Measurements from ENCODE around the gene ALDH1A3.
"Not testable (repeated sequence)": the region's sequence is repeated elsewhere in the genome, so short reads cannot be mapped to it uniquely, and the experiment has no call there.

ALDH1A3 gene

GRCh38 chr15:100879464-100880138 lies at the start of gene ALDH1A3:
Gene ALDH1A3, plus strand, starts transcription at chr15:100879831. Its CDS starts 77 bp downstream, at chr15:100879908.
- DNase-seq (ENCODE audit: low read depth in 2 of 2): no peak

GRCh38 chr15:100831467-100831866 lies 48.2 kb upstream of the ALDH1A3 start:
- DNase-seq (ENCODE audit: low read depth in 2 of 2): no peak

GRCh38 chr15:100832149-100832942 lies 47.3 kb upstream of the ALDH1A3 start:
- no peak for DNase-seq (ENCODE audit: low read depth in 2 of 2)

- DNase-seq (ENCODE audit: low read depth in 2 of 2): no peak
Observed at GRCh38 chr15:100833417-100834389, 45.9 kb upstream of the ALDH1A3 start.

GRCh38 chr15:100834731-100835130 lies 44.9 kb upstream of the ALDH1A3 start:
- no peak for DNase-seq (ENCODE audit: low read depth in 2 of 2)

GRCh38 chr15:100835636-100836035 lies 44.0 kb upstream of the ALDH1A3 start:
- DNase-seq (ENCODE audit: low read depth in 2 of 2): no peak

- no peak for DNase-seq (ENCODE audit: low read depth in 2 of 2)
Observed at GRCh38 chr15:100836501-100836900, 43.1 kb upstream of the ALDH1A3 start.

- no peak for DNase-seq (ENCODE audit: low read depth in 2 of 2)
Observed at GRCh38 chr15:100841426-100841825, 38.2 kb upstream of the ALDH1A3 start.

GRCh38 chr15:100842756-100843730 lies 36.6 kb upstream of the ALDH1A3 start:
- no peak for DNase-seq (ENCODE audit: low read depth in 2 of 2)

- DNase-seq (ENCODE audit: low read depth in 2 of 2): no peak
Observed at GRCh38 chr15:100844167-100844566, 35.5 kb upstream of the ALDH1A3 start.

GRCh38 chr15:100844778-100845177 lies 34.9 kb upstream of the ALDH1A3 start:
- DNase-seq (ENCODE audit: low read depth in 2 of 2): no peak

- no peak for DNase-seq (ENCODE audit: low read depth in 2 of 2)
Observed at GRCh38 chr15:100847194-100847593, 32.4 kb upstream of the ALDH1A3 start.

GRCh38 chr15:100849021-100849854 lies 30.4 kb upstream of the ALDH1A3 start:
- peak; percentile 13 to 20 for DNase-seq (ENCODE audit: low read depth in 2 of 2)

GRCh38 chr15:100849855-100850218 lies 29.8 kb upstream of the ALDH1A3 start:
- DNase-seq (ENCODE audit: low read depth in 2 of 2): no peak

- not testable (repeated sequence) for DNase-seq (ENCODE audit: low read depth in 2 of 2)
Observed at GRCh38 chr15:100851428-100852015, 28.1 kb upstream of the ALDH1A3 start.

GRCh38 chr15:100852630-100853029 lies 27.0 kb upstream of the ALDH1A3 start:
- DNase-seq (ENCODE audit: low read depth in 2 of 2): no peak

GRCh38 chr15:100853676-100854440 lies 25.8 kb upstream of the ALDH1A3 start:
- no peak for DNase-seq (ENCODE audit: low read depth in 2 of 2)

GRCh38 chr15:100856867-100857266 lies 22.8 kb upstream of the ALDH1A3 start:
- DNase-seq (ENCODE audit: low read depth in 2 of 2): no peak

- no peak for DNase-seq (ENCODE audit: low read depth in 2 of 2)
Observed at GRCh38 chr15:100858294-100858693, 21.3 kb upstream of the ALDH1A3 start.
